IMR-90 (cell line): ENCODE data around the gene HDAC9.

Experiments used
- TF ChIP-seq, protein P1 (sequence below): conservative IDR thresholded peaks from 2 replicates; pipeline ENCODE4 v1.5.1; 2012; ENCODE audit warnings: mild to moderate bottlenecking, low read depth, low read length, improper control_type of control experiment
- TF ChIP-seq, protein P2 (sequence below): fragments of 150-350 bp; IDR thresholded peaks from 2 replicates; pipeline ENCODE4 v1.6.1; 2017; ENCODE audit warnings: mild to moderate bottlenecking, antibody characterized with exemption, low read length, low read depth

DNA sequence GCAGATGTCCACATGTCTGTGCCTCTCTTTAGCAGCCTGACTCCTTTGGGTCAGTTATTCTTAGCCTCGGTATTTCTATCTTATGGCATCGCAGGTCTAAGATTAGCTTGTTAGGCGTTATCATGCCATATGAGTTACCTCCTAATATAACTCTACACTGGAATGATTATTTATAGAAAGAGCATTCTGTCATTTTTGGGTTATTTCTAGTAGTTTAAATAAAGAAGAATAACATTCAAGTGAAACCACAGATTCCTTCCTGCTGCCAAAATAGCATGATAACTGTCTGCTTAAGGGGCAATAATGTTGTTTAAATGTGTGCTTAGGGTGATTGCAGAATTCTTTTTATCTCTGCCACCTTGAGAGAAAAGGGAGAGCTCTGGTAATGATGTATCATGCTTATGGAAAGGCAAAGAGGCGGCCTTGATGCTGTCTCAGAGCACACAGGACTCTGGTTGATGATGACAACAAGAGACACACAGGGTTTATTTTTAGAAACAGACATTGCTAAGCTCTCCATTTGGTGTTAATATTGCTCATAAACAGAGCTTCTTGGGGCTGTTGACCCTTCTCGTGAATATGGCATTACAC, 10.4 kb downstream of the HDAC9 start:
- TF ChIP-seq, protein P1, sequence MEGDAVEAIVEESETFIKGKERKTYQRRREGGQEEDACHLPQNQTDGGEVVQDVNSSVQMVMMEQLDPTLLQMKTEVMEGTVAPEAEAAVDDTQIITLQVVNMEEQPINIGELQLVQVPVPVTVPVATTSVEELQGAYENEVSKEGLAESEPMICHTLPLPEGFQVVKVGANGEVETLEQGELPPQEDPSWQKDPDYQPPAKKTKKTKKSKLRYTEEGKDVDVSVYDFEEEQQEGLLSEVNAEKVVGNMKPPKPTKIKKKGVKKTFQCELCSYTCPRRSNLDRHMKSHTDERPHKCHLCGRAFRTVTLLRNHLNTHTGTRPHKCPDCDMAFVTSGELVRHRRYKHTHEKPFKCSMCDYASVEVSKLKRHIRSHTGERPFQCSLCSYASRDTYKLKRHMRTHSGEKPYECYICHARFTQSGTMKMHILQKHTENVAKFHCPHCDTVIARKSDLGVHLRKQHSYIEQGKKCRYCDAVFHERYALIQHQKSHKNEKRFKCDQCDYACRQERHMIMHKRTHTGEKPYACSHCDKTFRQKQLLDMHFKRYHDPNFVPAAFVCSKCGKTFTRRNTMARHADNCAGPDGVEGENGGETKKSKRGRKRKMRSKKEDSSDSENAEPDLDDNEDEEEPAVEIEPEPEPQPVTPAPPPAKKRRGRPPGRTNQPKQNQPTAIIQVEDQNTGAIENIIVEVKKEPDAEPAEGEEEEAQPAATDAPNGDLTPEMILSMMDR, result no peak
- TF ChIP-seq, protein P2, sequence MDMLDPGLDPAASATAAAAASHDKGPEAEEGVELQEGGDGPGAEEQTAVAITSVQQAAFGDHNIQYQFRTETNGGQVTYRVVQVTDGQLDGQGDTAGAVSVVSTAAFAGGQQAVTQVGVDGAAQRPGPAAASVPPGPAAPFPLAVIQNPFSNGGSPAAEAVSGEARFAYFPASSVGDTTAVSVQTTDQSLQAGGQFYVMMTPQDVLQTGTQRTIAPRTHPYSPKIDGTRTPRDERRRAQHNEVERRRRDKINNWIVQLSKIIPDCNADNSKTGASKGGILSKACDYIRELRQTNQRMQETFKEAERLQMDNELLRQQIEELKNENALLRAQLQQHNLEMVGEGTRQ, result no peak
